Keratinocyte (primary cell): ENCODE measurements around the gene LSM4. TPM values are rescaled to one million over a fixed set of nuclear protein-coding genes. Genes with fewer than 3 reads are reported as not detected.
A peak's percentile ranks its signal among the peaks of the same experiment; 100 is the strongest.

Experiments used
- DNase-seq: peaks from one replicate; pipeline ENCODE4 v3.0.0-alpha.2; 2011; ENCODE audit warnings: low read depth, missing footprints, low spot score
- FAIRE-seq: peaks from 2 replicates; lab custom pipeline; 2011; peaks lifted over from hg19 to GRCh38; lab: Jason Lieb, UNC
- H2AFZ ChIP-seq: 2 replicates; pipeline ENCODE4 v1.6.0; 2012; ENCODE audit warnings: low read length, control low read depth, inconsistent platforms; ENCODE audit not compliant: control insufficient read depth
- H3K27ac ChIP-seq: 2 replicates; pipeline ENCODE4 v1.5.1; 2011; ENCODE audit warnings: low read length; ENCODE audit not compliant: control insufficient read depth, insufficient read depth
- H3K27me3 ChIP-seq: 3 replicates; pipeline ENCODE4 v1.6.0; 2011; ENCODE audit warnings: low read length; ENCODE audit not compliant: control insufficient read depth, insufficient read depth; ENCODE audit errors: extremely low read depth
- H3K36me3 ChIP-seq, 2 experiments: 2 replicates in 1 of 2; 3 replicates in 1 of 2; pipeline ENCODE4 v1.5.1; 2011; ENCODE audit warnings: low read length in 2 of 2, mild to moderate bottlenecking in 1 of 2; ENCODE audit not compliant: control insufficient read depth in 2 of 2, insufficient read depth in 2 of 2; ENCODE audit errors: extremely low read depth in 1 of 2
- H3K4me1 ChIP-seq: 3 replicates; pipeline ENCODE4 v1.5.1; 2011; ENCODE audit warnings: low read length; ENCODE audit not compliant: control insufficient read depth, insufficient read depth; ENCODE audit errors: extremely low read depth
- H3K4me2 ChIP-seq: 3 replicates; pipeline ENCODE4 v1.6.0; 2011; ENCODE audit warnings: low read depth, low read length; ENCODE audit not compliant: control insufficient read depth, insufficient read depth; ENCODE audit errors: extremely low read depth
- H3K4me3 ChIP-seq, 3 experiments: fragments of 200-600 bp in 1 of 3; sonication (generic) in 1 of 3; 2 replicates in 2 of 3; 3 replicates in 1 of 3; pipeline ENCODE4 v1.5.1; 2011 to 2016; ENCODE audit warnings: low read length in 3 of 3, mild to moderate bottlenecking in 3 of 3, control low read depth in 2 of 3, inconsistent platforms in 1 of 3, low read depth in 1 of 3, mixed read lengths in 1 of 3, mixed run types in 1 of 3, moderate library complexity in 1 of 3; ENCODE audit not compliant: control insufficient read depth in 2 of 3, insufficient read depth in 2 of 3; ENCODE audit errors: extremely low read depth in 1 of 3
- H3K79me2 ChIP-seq: 2 replicates; pipeline ENCODE4 v1.6.0; 2012; ENCODE audit warnings: low read length; ENCODE audit not compliant: control insufficient read depth, insufficient read depth
- H3K9ac ChIP-seq: 3 replicates; pipeline ENCODE4 v1.6.0; 2011; ENCODE audit warnings: low read length; ENCODE audit not compliant: control insufficient read depth, insufficient read depth; ENCODE audit errors: extremely low read depth
- H3K9me1 ChIP-seq: 3 replicates; pipeline ENCODE4 v1.6.0; 2011; ENCODE audit warnings: low read length; ENCODE audit not compliant: control insufficient read depth, insufficient read depth; ENCODE audit errors: extremely low read depth
- H3K9me3 ChIP-seq: 2 replicates; pipeline ENCODE4 v1.5.1; 2012; ENCODE audit warnings: low read depth, low read length; ENCODE audit not compliant: control insufficient read depth
- H4K20me1 ChIP-seq: 3 replicates; pipeline ENCODE4 v1.6.0; 2011; ENCODE audit warnings: low read length; ENCODE audit not compliant: control insufficient read depth, insufficient read depth; ENCODE audit errors: extremely low read depth
- CTCF ChIP-seq, 3 experiments: IDR thresholded peaks in 1 of 3; conservative IDR thresholded peaks in 1 of 3; optimal IDR thresholded peaks in 1 of 3; 2 replicates in 2 of 3; 3 replicates in 1 of 3; pipeline versions ENCODE3 to v1.5.1; 2011; ENCODE audit warnings: low read length in 3 of 3, mild to moderate bottlenecking in 3 of 3, moderate library complexity in 2 of 3, control low read depth in 1 of 3, inconsistent platforms in 1 of 3; ENCODE audit not compliant: insufficient read depth in 2 of 3; ENCODE audit errors: extremely low read depth in 1 of 3
- EZH2 ChIP-seq: IDR thresholded peaks from one replicate; pipeline ENCODE4 v1.6.1; 2012; ENCODE audit warnings: inconsistent platforms, mild to moderate bottlenecking, low read length, moderate library complexity
- dilution Hi-C: fragments of 300-500 bp; cut with MboI; formaldehyde crosslinking; loops from one replicate; pipeline ENCODE4 v1.7.0; 2020; ENCODE audit warnings: low sequenced_read_pairs; ENCODE audit not compliant: extremely low pct_ligation_motif_present
- polyA plus RNA-seq, 5 experiments: library from polyadenylated mRNA; depleted of rRNA in 3 of 5; stranded (reverse) in 3 of 5; stranded (forward) in 1 of 5; unstranded in 1 of 5; fragments of >200 nt; gene quantifications; 1 replicate in 1 of 5; 2 replicates in 3 of 5; 3 replicates in 1 of 5; pipeline versions ENCODE4 v1.2.1 to v1.2.3, GENCODE V29; 2011 to 2012; ENCODE audit warnings: missing spikeins in 2 of 5, low read depth in 1 of 5, low replicate concordance in 1 of 5

LSM4 gene
- polyA plus RNA-seq, 1 donor (not counting 4 experiments of a cell fraction or from before 2014, with no cell fraction given) = 162 TPM

GRCh38 chr19:18330868-18331267 lies 8.0 kb upstream of the LSM4 start:
- Histone ChIP-seq H3K4me2 (no peak overlapping the region), H3K27ac (no peak overlapping the region), H3K9ac (no peak overlapping the region), H4K20me1 (no peaks in the 10 kb centered on the region), H2AFZ (no peak overlapping the region), H3K79me2 (no peaks in the 10 kb centered on the region), H3K36me3 (no peaks in the 10 kb centered on the region), H3K9me3 (no peaks in the 10 kb centered on the region), H3K9me1 (no peaks in the 10 kb centered on the region), H3K4me3 (no peak overlapping the region), H3K27me3 (no peaks in the 10 kb centered on the region), H3K4me1 (peaks cover 13% of the 10 kb centered on the region)
- TF ChIP-seq EZH2 = no peak
- TF ChIP-seq CTCF (optimal IDR thresholded peaks at IDR 0.05 in 1 of 3, IDR thresholded peaks at IDR 0.05 in 1 of 3, conservative IDR thresholded peaks at IDR 0.05 in 1 of 3; ENCODE audit: extremely low read depth in 1 of 3, insufficient read depth in 2 of 3, low read length in 3 of 3) = no peak
- DNase-seq (no peak), FAIRE-seq (no peak)
- dilution Hi-C loops = no loop called here

GRCh38 chr19:18329035-18329376 lies 6.1 kb upstream of the LSM4 start:
- Histone ChIP-seq H3K9ac (peak overlapping the region; percentile 17), H4K20me1 (no peaks in the 10 kb centered on the region), H3K4me3 (peak overlapping the region; percentile 41 to 69 (median 48)), H3K9me3 (no peaks in the 10 kb centered on the region), H3K27ac (no peak overlapping the region), H3K27me3 (no peaks in the 10 kb centered on the region), H3K9me1 (no peaks in the 10 kb centered on the region), H3K79me2 (no peaks in the 10 kb centered on the region), H2AFZ (peak overlapping the region; percentile 69), H3K36me3 (no peaks in the 10 kb centered on the region), H3K4me2 (peak overlapping the region; percentile 78), H3K4me1 (peaks cover 13% of the 10 kb centered on the region)
- TF ChIP-seq EZH2 = no peak
- no peak for TF ChIP-seq CTCF (optimal IDR thresholded peaks at IDR 0.05 in 1 of 3, IDR thresholded peaks at IDR 0.05 in 1 of 3, conservative IDR thresholded peaks at IDR 0.05 in 1 of 3; ENCODE audit: extremely low read depth in 1 of 3, insufficient read depth in 2 of 3, low read length in 3 of 3)
- FAIRE-seq (no peak), DNase-seq (no peak)
- dilution Hi-C loops = no loop called here
